Measurements from ENCODE around the gene CHD5.

CHD5 gene

DNA sequence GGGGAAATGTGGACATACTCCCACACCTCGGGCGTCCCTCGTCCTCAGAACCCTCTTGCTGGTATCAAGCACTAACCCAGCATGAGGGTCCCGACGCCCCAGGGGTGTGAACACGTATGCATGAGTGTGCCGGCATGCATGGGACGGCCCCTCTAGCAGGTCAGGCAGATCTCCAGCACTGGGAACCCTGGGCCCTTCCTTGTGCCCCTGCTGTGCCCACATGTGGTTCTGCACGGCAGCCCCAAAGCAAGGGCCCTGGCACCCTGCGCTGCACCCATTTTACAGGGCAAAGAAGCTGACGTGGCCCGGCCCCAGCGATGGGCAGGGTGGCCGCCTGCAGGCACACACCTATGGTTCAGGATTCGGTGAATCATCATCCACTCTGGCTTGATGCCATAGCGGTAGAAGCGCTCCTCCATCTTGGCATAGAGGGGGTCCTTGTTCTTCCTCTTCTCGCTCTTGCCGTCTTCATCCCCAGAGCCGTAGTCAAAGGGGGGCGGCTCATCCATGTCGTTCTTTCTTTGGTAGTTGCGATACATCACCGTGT lies 34.2 kb downstream of the CHD5 start:
- Histone ChIP-seq H2BK120ac (ENCODE audit: low read depth, low read length) (no peak overlapping the region), H2BK15ac (ENCODE audit: low read depth, poor library complexity, severe bottlenecking) (no peak overlapping the region), H2BK12ac (ENCODE audit: low read length in 2 of 2) (no peak overlapping the region), H4K91ac (ENCODE audit: low read length) (no peak overlapping the region), H3K36me3 (ENCODE audit: control insufficient read depth in 1 of 2, insufficient read depth in 2 of 2, low read depth in 1 of 2, low read length in 2 of 2) (no peaks in the 10 kb centered on the region), H3K4ac (ENCODE audit: low read depth in 1 of 2, low read length in 2 of 2) (no peak overlapping the region), H4K8ac (ENCODE audit: low read length) (no peak overlapping the region), H3K4me1 (ENCODE audit: control insufficient read depth, insufficient read depth, low read depth, low read length) (peaks cover 5% of the 10 kb centered on the region), H3K9ac (ENCODE audit: low read length) (no peak overlapping the region), H3K79me1 (replicated peaks; ENCODE audit: low read length, poor library complexity, severe bottlenecking) (no peaks in the 10 kb centered on the region), H3K9me3 (ENCODE audit: control insufficient read depth, low read length) (peaks cover 11% of the 10 kb centered on the region), H2AK5ac (ENCODE audit: low read length, severe bottlenecking) (no peak overlapping the region), H3K14ac (ENCODE audit: low read length in 2 of 2) (no peak overlapping the region), H2AFZ (ENCODE audit: low read depth, low read length) (no peak overlapping the region), H2BK5ac (ENCODE audit: low read depth, low read length, poor library complexity, severe bottlenecking) (no peak overlapping the region), H3K23ac (ENCODE audit: low read length in 2 of 2) (no peak overlapping the region), H3K18ac (ENCODE audit: low read depth in 1 of 2, low read length in 2 of 2) (no peak overlapping the region), H3K4me2 (ENCODE audit: low read length, poor library complexity, severe bottlenecking) (no peak overlapping the region), H3K4me3 (ENCODE audit: insufficient read depth in 1 of 2, low read depth in 1 of 2, low read length in 2 of 2) (no peak overlapping the region), H3K27ac (ENCODE audit: low read length, poor library complexity, severe bottlenecking) (no peak overlapping the region), H3K27me3 (ENCODE audit: control insufficient read depth in 1 of 2, insufficient read depth in 1 of 2, low read length in 2 of 2) (peaks cover 42 to 71% of the 10 kb centered on the region in 2 experiments)
- no peak for DNase-seq
- 89% methylated on average over 24 of the region's 24 CpGs for WGBS

DNA sequence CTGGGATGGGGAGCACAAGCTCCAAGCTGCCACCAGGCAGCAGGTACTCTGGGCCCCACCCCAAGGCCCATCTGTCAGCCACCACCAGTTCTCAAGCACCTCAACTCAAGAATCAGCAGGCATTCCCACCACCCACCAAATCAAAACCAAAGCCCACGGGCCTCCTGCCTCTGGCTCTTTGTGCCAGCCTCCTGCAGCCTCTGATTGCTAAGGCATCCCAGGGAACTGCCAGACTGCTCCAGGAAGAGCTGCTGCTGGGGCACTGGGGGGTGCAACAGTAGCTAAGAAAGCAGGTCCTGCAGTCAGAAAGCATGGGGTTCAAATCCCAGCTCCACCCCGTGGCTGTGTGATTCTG lies 34.7 kb downstream of the CHD5 start:
- H3K4me2 ChIP-seq (ENCODE audit: low read length, poor library complexity, severe bottlenecking), result no peak overlapping the region
- H3K79me1 ChIP-seq (replicated peaks; ENCODE audit: low read length, poor library complexity, severe bottlenecking), result no peaks in the 10 kb centered on the region
- no peak overlapping the region for H4K8ac ChIP-seq (ENCODE audit: low read length)
- peaks cover 11% of the 10 kb centered on the region for H3K9me3 ChIP-seq (ENCODE audit: control insufficient read depth, low read length)
- no peak overlapping the region for H3K23ac ChIP-seq (ENCODE audit: low read length in 2 of 2)
- no peak for DNase-seq
- no peak overlapping the region for H4K91ac ChIP-seq (ENCODE audit: low read length)
- no peaks in the 10 kb centered on the region for H3K36me3 ChIP-seq (ENCODE audit: control insufficient read depth in 1 of 2, insufficient read depth in 2 of 2, low read depth in 1 of 2, low read length in 2 of 2)
- H2BK15ac ChIP-seq (ENCODE audit: low read depth, poor library complexity, severe bottlenecking), result no peak overlapping the region
- H2BK5ac ChIP-seq (ENCODE audit: low read depth, low read length, poor library complexity, severe bottlenecking), result no peak overlapping the region
- H3K27me3 ChIP-seq (ENCODE audit: control insufficient read depth in 1 of 2, insufficient read depth in 1 of 2, low read length in 2 of 2), result peaks cover 38 to 66% of the 10 kb centered on the region in 2 experiments
- H2BK12ac ChIP-seq (ENCODE audit: low read length in 2 of 2), result no peak overlapping the region
- H3K27ac ChIP-seq (ENCODE audit: low read length, poor library complexity, severe bottlenecking), result no peak overlapping the region
- no peak overlapping the region for H2AK5ac ChIP-seq (ENCODE audit: low read length, severe bottlenecking)
- H2BK120ac ChIP-seq (ENCODE audit: low read depth, low read length), result no peak overlapping the region
- peaks cover 5% of the 10 kb centered on the region for H3K4me1 ChIP-seq (ENCODE audit: control insufficient read depth, insufficient read depth, low read depth, low read length)
- H3K4me3 ChIP-seq (ENCODE audit: insufficient read depth in 1 of 2, low read depth in 1 of 2, low read length in 2 of 2), result no peak overlapping the region
- H2AFZ ChIP-seq (ENCODE audit: low read depth, low read length), result no peak overlapping the region
- H3K14ac ChIP-seq (ENCODE audit: low read length in 2 of 2), result no peak overlapping the region
- H3K18ac ChIP-seq (ENCODE audit: low read depth in 1 of 2, low read length in 2 of 2), result no peak overlapping the region
- 61% methylated on average over 2 of the region's 2 CpGs for WGBS
- no peak overlapping the region for H3K4ac ChIP-seq (ENCODE audit: low read depth in 1 of 2, low read length in 2 of 2)
- H3K9ac ChIP-seq (ENCODE audit: low read length), result no peak overlapping the region

DNA sequence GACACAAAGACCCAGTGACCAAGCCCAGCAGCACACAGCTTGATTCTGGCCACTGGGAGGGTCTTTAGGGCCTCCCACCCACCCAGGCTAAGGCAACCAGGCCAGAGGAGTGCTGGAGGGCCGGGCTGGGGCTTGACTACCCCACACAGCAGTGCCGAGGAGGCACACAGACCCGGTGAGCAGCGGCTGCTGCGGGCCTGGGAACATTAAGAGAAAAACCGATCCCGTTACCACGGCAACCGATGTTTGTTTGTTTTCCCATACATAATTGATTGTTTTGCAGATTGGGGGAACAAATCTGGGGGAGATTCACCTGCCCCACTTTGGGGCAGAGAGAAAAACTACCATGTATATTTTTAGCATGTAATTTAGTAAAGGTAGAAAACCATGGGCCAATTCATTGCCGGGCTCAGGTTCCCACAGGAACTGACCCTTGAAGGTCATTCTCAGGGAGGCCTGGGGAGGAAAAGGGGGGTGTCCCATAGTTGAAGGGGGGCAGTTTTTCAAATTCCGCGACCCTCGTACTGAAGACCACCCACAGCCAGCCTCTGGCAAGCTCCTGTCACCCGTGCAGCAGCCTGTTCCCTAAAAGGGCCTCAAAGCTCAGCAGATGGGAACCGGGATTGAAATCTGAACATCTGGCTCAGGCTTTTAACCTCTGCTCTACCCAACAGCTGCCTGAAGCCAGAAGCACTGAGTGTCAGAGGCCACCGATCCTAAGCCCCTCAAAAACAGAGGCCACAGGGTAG lies 35.3 kb downstream of the CHD5 start:
- H3K4ac ChIP-seq (ENCODE audit: low read depth in 1 of 2, low read length in 2 of 2), result no peak overlapping the region
- no peak overlapping the region for H3K23ac ChIP-seq (ENCODE audit: low read length in 2 of 2)
- no peak overlapping the region for H3K9ac ChIP-seq (ENCODE audit: low read length)
- H4K8ac ChIP-seq (ENCODE audit: low read length), result no peak overlapping the region
- H3K27me3 ChIP-seq (ENCODE audit: control insufficient read depth in 1 of 2, insufficient read depth in 1 of 2, low read length in 2 of 2), result peaks cover 39 to 64% of the 10 kb centered on the region in 2 experiments
- no peak overlapping the region for H3K4me2 ChIP-seq (ENCODE audit: low read length, poor library complexity, severe bottlenecking)
- DNase-seq, result no peak
- peaks cover 6% of the 10 kb centered on the region for H3K9me3 ChIP-seq (ENCODE audit: control insufficient read depth, low read length)
- H3K36me3 ChIP-seq (ENCODE audit: control insufficient read depth in 1 of 2, insufficient read depth in 2 of 2, low read depth in 1 of 2, low read length in 2 of 2), result no peaks in the 10 kb centered on the region
- peaks cover 5% of the 10 kb centered on the region for H3K4me1 ChIP-seq (ENCODE audit: control insufficient read depth, insufficient read depth, low read depth, low read length)
- no peak overlapping the region for H3K14ac ChIP-seq (ENCODE audit: low read length in 2 of 2)
- no peak overlapping the region for H2BK120ac ChIP-seq (ENCODE audit: low read depth, low read length)
- H2BK5ac ChIP-seq (ENCODE audit: low read depth, low read length, poor library complexity, severe bottlenecking), result no peak overlapping the region
- no peak overlapping the region for H3K27ac ChIP-seq (ENCODE audit: low read length, poor library complexity, severe bottlenecking)
- WGBS, result 63% methylated on average over 16 of the region's 16 CpGs
- no peak overlapping the region for H3K4me3 ChIP-seq (ENCODE audit: insufficient read depth in 1 of 2, low read depth in 1 of 2, low read length in 2 of 2)
- no peak overlapping the region for H2AFZ ChIP-seq (ENCODE audit: low read depth, low read length)
- H4K91ac ChIP-seq (ENCODE audit: low read length), result no peak overlapping the region
- no peak overlapping the region for H2AK5ac ChIP-seq (ENCODE audit: low read length, severe bottlenecking)
- H3K79me1 ChIP-seq (replicated peaks; ENCODE audit: low read length, poor library complexity, severe bottlenecking), result no peaks in the 10 kb centered on the region
- H3K18ac ChIP-seq (ENCODE audit: low read depth in 1 of 2, low read length in 2 of 2), result no peak overlapping the region
- H2BK15ac ChIP-seq (ENCODE audit: low read depth, poor library complexity, severe bottlenecking), result no peak overlapping the region
- no peak overlapping the region for H2BK12ac ChIP-seq (ENCODE audit: low read length in 2 of 2)

DNA sequence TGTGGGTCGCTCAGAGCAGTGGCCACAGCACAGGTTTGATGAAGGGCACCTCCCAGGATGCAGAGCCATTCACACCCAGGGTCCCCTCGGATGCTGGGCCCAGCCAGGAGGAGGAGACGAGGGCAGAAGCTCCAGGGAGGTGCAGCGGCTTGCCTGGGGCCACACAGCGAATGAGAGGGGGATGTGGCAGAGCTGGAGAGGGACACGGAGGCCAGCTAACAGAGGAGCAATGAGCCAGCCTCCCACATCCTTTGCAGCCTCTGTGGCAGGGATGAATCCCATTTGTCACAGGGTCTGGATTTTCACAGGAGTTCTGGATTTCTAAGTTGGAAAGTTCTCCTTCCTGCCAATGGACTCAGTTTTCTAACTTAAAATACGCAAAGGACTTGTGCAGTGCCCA lies 35.9 kb downstream of the CHD5 start:
- Histone ChIP-seq H3K79me1 (replicated peaks; ENCODE audit: low read length, poor library complexity, severe bottlenecking) (no peaks in the 10 kb centered on the region), H3K27ac (ENCODE audit: low read length, poor library complexity, severe bottlenecking) (no peak overlapping the region), H2AK5ac (ENCODE audit: low read length, severe bottlenecking) (no peak overlapping the region), H2BK120ac (ENCODE audit: low read depth, low read length) (no peak overlapping the region), H2BK12ac (ENCODE audit: low read length in 2 of 2) (no peak overlapping the region), H3K36me3 (ENCODE audit: control insufficient read depth in 1 of 2, insufficient read depth in 2 of 2, low read depth in 1 of 2, low read length in 2 of 2) (no peaks in the 10 kb centered on the region), H3K18ac (ENCODE audit: low read depth in 1 of 2, low read length in 2 of 2) (no peak overlapping the region), H2BK15ac (ENCODE audit: low read depth, poor library complexity, severe bottlenecking) (no peak overlapping the region), H3K4ac (ENCODE audit: low read depth in 1 of 2, low read length in 2 of 2) (no peak overlapping the region), H3K4me3 (ENCODE audit: insufficient read depth in 1 of 2, low read depth in 1 of 2, low read length in 2 of 2) (no peak overlapping the region), H3K9ac (ENCODE audit: low read length) (no peak overlapping the region), H3K14ac (ENCODE audit: low read length in 2 of 2) (no peak overlapping the region), H4K8ac (ENCODE audit: low read length) (no peak overlapping the region), H4K91ac (ENCODE audit: low read length) (no peak overlapping the region), H3K23ac (ENCODE audit: low read length in 2 of 2) (no peak overlapping the region), H3K4me1 (ENCODE audit: control insufficient read depth, insufficient read depth, low read depth, low read length) (peaks cover 5% of the 10 kb centered on the region), H2AFZ (ENCODE audit: low read depth, low read length) (no peak overlapping the region), H3K4me2 (ENCODE audit: low read length, poor library complexity, severe bottlenecking) (no peak overlapping the region), H2BK5ac (ENCODE audit: low read depth, low read length, poor library complexity, severe bottlenecking) (no peak overlapping the region), H3K9me3 (ENCODE audit: control insufficient read depth, low read length) (no peaks in the 10 kb centered on the region), H3K27me3 (ENCODE audit: control insufficient read depth in 1 of 2, insufficient read depth in 1 of 2, low read length in 2 of 2) (peaks cover 36 to 63% of the 10 kb centered on the region in 2 experiments)
- WGBS, result 77% methylated on average over 7 of the region's 7 CpGs
- DNase-seq, result no peak
